ENCODE measurements around the gene LIMS2.

LIMS2 gene

DNA sequence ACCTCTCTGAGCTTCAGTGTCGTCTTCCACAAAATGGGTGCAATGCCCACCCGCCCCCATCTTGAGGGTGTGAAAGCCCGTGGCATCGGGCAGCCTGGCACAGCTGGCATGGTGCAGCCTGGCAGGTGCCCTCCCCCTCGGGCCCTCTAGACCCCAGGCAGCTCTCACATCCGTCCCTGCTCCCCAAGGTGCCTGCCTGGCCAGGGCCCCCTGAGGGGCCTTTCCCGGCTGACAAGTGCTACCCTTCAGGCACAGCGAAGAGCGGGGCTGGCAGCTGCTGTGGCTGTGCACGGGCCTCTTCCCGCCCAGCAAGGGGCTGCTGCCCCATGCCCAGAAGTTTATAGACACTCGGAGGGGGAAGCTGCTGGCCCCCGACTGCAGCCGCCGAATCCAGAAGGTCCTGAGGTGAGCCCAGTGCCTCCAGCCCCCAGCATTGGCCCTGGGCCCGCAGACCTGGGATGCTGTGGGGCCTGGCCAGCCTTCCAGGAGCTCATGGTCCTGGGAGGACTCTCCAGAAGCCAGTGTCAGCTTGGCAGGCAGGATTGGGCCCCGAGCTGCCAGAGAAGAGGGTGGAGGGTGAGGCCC, 43.2 kb downstream of the LIMS2 start:
- no peak for DNase-seq

DNA sequence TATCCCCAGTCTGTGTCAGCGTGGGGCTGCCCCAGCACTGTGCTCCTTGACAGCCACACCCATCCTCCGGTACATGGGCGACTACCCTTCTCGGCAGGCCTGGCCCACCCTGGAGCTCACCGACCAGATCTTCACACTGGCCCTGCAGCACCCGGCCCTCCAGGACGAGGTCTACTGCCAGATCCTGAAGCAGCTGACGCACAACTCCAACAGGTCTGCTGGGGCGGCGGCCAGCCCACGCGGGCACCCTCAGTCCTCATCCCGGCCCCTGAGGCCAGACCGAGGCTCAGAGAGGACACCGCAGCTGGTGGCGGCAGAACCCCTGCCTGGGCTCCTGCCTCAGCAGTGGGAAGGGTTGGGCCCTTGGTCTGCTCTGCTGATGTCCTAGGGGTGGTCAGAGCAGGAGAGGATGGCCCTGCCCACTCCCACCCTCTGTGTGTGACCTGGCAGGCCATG, 43.8 kb downstream of the LIMS2 start:
- DNase-seq: no peak

DNA sequence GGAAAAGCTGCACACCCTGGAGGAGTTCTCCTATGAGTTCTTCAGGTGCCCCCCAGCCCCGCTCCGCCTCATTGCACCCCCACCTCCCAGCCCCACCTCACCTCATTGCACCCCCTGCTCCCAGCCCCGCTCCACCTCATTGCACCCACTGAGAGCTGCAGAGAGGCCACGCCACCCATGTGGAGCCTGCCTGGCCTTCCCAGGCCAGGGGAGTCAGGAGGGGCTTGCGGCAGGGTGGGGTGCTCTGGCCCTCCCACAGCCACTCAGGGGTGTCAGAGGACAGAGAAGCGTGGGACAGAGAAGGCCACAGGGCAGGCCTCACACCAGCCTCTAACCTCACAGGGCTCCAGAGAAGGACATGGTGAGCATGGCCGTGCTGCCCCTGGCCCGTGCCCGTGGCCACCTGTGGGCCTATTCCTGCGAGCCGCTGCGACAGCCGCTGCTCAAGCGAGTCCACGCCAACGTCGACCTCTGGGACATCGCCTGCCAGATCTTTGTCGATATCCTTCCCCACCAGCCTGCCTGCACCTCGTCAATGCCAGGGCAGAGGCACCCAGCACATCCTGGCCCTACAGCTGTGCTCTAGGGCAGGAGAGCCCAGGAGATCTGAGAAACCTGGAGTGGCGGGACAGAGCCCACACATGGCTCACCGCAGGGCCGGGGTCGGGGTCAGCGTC, 44.3 kb downstream of the LIMS2 start:
- no peak for DNase-seq

DNA sequence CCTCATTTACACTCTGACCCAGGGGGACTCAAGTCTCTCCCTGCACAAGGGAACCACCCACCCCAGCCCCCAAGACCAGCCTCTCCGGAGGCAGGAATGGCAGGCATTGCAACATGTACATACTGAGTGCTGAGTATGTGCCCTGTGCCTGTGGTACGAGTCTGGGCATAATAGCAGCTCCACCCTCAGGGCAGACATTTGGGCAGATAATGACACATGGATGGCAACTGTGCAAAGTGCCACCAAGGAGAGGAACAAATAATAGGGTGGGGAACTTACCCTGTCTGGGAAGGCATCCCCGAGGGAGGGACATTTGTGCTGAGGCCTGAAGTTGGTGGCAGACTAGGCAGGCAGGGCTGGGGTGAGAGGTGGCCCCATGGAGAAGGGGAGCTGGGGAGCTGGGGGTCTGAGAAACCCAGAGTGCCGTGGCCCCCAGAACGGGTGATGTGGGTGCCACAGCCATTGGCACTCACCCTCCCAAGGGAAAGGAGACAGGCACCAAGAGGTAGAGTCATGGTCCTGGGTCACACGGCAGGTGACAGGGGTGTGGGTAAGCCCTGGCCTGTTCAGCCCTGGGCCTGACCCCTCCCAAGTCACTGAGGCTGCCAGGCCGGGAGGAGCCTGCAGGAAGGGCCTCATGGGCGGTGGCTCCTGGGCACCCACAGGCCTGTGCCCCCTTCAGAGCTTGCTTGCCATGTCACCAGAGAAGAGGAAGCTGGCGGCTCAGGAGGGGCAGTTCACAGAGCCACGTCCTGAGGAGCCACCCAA, 45.0 kb downstream of the LIMS2 start:
- no peak for DNase-seq

DNA sequence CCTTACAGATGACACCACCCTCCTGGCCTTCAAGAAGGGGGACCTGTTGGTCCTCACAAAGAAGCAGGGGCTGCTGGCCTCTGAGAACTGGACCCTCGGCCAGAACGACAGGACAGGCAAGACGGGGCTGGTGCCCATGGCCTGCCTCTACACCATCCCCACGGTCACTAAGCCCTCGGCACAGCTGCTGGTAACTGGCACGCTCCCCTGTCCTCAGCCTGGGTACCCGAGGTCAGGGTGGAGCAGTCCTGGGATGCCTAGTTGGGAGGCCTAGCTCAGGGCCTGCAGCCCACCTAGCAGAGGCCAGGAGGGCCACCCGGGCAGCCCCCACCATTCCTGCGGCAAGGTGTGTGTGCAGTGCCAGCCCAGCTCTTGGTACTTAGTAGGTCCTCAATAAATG, 45.7 kb downstream of the LIMS2 start:
- DNase-seq: no peak

DNA sequence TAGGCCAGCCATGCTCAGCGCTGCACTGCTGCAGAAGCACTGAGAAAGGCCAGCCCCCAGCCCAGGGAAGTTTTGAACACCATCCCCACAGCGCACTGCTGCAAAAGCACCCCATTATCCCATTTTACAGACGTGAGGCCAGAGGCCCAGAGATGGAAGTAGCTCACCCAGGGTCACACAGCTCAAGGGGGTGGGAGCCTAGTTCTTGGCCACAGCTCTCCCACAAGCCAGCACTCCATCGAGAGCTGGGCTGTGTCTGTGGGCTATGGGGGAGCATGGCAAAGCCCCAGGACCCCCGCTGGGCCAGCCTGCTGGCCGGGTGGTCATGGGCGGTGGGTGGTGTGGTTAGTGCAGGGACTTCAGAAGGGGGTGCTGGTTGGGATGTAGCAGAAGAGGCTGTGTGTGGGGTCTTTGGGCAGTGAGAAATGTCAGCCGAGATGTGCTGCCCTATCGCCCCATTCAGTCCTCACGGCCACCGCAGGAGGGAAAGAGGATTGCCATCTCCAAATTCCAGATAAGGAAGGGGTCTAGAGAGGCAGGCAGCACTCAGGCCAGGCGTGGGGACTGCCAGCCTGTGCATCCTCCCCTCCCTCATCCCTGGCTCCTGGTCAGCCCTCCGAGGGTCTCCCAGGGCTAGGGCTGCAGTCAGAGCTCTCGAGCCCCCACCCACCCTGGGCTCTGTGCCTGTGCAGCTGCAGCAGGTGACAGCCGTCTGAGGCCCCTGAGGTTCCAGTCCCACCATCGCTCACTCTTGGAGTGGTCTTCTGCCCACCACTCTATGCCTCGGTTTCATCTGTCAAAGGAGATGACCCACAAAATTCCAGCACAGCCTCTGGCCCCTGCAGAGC, 46.3 kb downstream of the LIMS2 start:
- no peak for DNase-seq

DNA sequence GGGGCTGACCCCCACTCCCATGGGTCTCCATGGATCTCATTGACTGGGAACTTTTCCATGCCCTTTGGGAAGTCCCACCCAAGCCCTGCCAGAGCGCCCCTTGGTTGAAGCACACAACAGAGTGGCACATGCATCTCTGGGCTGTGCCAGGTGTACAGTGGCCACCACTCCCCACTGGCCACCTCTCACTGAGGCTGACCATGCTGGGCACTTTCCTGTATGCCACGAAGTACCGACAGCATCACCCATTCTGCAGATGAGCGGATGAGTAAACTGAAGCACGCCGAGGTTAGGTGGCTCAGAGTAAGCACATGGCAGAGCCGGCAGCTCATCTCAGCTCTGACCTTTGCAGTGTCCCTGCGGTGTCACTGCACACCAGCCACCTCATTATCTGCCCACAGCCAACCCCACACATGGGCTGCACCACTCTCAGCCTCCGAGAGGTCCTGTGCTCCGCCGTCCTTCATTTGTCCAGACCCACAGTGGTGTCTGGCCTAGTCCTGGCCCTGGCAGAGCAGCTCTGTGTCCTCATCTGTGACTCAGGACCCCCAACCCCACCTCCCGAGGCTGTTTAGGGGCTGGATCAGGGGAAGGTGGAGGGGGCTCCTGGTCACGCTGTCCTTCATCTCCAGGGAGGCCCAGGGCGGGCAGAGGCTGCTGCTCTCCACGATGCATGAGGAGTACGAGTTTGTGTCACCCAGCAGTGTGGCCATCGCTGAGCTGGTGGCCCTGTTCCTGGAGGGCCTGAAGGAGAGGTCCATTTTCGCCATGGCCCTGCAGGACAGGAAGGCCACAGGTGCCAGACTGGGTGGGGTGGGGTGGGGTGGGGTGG, 47.4 kb downstream of the LIMS2 start:
- DNase-seq: no peak

DNA sequence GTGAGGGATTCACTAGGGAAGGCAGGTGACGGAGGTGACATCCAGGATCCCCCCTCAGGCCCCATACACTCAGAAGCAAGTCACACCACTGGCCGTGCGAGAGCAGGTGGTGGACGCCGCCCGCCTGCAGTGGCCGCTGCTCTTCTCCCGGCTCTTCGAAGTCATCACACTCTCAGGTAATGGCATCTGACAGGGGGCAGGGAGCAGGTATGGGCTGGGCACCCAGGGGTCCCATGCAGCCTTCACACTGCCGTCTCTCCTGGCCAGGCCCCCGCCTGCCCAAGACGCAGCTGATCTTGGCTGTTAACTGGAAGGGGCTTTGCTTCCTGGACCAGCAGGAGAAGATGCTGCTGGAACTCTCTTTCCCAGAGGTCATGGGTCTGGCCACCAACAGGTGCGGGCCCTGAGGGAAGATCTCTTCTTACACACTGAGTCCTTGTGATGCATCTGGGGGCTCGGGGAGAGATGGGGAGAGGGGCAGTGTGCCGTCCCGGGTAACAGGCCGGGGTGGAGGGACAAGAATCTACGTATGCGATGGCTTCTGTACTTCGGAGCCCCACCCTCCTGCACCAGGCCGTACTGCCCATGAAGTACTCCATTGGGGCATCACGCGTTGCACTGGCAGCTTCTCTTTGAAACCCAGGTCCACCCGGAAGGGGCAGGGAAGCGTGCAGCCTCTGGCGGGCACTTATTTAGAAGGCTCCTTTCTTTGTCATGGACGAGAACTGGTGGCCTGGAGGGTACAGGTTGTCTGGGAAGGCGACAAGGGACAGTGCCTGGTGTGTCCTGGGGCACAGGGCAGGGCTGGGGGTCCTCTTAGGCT, 48.2 kb downstream of the LIMS2 start:
- DNase-seq: no peak

DNA sequence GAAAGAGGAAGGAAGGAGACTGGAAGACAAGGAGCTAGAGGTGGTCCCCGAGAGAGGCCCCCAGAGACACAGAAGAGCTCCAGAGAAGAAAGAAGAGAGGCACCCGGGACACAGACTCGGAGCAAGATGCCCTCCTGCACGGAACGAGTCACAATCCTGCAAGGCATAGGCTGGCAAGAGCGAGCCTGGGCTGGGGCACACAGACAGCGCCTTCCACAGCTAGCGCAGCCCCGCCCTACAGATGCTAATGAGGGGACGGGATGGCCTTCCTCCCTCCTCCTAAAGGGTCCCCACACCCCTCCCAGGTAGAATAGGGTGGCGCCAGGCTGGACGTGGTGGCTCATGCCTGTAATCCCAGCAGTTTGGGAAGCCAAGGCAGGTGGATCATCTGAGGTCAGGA, 49.2 kb downstream of the LIMS2 start:
- DNase-seq: no peak

DNA sequence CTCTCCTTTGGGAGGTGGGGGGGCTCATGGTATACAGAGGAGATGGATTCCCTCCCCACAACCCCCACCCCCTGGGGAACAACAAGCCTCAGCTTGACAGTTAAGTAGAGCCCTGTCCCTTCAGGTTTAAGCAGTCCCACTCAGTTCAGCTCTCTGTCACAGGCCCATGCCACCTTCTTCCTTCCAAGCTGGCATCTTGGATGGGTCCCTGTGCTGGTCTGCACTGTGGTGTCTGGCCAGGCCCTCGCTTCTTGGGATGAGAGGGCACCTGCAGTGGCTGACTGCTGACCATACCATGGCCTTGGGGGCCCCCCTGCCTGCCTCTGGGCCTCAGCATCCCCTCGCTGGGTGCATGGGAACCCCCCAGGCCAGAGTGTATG, 49.8 kb downstream of the LIMS2 start:
- DNase-seq: no peak

DNA sequence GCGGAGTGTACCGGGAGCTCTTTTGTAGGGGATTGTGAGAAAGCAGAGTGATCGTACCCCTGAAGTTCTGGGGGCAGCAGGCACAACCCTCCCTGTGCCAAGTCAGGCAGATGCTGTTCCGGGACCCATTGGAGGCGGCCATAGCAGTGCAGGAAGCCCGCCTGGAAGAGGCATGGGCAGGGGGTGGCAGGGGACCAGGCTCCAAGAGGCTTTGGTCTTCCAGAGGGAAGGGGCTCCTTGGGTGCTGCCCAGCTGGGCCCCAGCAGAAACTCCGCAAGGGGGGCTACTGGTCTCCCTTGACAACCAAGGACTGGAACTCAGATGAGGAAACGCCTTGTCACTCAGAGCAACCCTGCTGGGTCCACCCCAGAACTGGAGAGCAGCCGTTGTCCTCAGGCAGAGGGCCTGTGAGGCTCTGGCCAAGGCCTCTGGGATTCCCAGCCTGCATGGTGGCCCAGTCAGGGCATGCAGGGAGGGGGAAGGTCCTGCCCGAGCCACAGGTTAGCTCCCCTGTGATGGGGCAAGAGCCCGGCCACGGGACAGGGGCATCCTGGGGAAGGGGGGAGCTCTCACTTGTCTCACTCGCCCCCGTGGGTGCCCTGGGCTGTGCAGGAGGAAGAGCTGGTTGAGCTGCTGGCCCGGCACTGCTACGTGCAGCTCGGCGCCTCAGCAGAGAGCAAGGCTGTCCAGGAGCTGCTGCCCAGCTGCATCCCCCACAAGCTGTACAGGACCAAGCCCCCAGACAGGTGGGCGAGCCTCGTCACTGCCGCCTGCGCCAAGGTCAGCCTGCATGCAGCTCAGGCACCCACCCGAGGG, 50.4 kb downstream of the LIMS2 start:
- no peak for DNase-seq

DNA sequence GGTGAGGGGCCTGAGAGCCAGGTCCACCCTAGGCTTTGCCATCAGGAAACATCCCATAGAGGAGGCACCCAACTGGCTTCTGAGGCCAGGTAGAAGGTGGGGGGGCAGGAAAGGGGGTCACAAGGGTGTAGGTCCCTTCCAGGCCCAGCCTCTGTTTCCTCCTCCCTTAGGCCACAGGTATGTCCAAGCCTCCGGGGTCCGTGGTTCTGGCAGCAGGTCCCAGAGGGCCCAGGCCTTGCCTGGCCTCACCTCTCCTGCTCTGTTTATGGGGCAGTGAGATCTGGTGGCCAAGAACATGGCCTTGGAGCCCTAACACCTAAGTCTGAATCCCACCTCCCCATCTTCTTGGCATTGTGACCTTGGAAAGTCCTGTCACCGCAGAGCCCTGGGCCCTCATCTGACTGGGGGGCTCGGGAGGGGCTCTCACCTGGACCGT, 51.0 kb downstream of the LIMS2 start:
- DNase-seq: no peak

DNA sequence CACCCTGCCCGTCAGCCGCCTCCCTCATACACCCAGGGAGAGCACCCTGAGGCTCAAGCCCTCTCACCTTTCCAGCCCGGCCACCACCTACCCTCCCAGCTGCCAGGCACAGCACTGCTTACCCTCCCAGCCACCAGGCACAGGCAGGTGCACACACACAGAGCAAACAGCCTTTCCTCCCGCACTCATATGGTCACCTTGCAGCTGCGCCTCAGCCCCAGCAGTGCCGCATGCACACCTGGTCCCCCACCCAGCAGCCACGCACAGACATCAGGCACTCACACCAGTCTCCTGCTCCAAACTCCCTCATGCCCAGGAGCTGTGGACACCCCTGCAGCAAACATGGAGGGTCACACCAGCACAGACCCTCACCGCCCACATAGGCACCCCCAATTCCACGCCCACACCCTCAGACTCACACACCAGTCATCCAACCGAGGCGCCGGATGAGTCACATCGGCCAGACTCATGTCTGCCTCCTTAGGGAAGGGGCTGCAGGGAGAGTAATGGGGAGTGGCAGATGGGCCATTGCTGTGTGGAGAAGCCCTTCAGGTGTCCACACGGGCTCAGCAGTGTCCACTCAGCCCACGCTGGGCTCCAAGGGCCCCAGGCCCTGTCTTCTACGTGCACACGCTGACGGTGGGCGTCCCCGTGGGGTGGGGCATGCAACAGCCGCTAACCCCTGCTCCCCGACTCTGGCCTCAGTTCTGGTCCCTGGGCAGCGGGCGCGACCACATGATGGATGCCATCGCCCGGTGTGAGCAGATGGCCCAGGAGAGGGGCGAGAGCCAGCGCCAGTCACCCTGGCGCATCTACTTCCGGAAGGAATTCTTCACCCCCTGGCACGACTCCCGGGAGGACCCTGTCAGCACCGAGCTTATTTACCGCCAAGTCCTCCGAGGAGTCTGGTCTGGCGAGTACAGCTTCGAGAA, 51.7 kb downstream of the LIMS2 start:
- no peak for DNase-seq

DNA sequence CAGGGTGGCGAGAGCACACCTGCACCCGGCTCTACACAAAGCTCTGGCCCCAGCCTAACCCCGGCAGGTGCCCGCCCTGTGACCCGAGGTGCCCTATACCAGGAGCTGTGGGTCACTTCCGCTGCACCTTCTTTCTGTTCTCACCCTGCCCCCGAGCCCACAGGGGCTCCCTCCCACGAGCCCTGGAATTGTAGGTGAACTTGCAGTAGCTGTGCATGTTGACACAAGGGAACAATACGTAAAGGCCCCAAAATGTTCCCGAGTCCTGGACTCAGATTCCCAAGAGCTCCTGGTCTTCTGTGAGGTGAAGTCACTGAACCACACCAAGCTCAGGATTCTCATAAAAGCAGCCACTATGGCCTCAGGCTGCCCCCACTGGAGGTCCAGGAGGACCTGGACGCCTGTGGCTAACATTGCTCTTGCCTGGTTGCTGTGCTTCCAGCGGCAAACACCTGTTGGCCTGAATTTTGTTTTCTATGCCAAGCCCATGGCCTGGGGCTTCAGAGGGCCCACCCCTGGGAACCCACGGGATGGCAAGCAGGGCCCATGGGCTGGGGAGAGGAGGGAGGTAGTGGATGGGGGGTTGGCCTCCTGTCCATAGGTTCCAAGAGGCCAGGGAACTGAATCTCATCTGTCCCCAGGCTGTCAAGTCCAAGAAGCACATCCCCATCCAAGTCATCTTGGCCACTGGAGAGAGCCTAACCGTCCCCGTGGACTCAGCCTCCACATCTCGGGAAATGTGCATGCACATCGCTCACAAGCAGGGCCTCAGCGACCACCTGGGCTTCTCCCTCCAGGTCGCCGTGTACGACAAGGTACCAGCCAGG, 52.6 kb downstream of the LIMS2 start:
- no peak for DNase-seq

DNA sequence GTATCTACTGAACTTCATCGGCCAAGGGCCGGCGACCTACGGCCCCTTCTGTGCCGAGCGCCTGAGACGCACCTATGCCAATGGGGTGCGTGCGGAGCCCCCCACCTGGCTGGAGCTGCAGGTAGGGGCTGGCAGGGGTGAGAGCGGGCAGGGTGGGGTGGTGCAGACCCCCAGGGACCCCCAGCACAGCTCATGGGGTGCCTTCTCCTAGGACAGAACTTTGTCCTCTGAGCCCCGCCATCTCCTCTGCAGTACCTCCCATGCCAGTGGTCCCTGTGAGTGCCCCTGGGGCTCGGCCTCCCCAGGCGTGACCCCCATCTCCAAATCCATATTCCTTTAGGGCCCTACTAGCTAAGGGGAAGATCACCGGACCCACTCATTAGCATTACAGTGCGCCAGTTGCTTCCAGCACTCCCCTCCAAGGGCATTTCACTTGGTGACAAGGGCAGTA, 53.3 kb downstream of the LIMS2 start:
- no peak for DNase-seq

DNA sequence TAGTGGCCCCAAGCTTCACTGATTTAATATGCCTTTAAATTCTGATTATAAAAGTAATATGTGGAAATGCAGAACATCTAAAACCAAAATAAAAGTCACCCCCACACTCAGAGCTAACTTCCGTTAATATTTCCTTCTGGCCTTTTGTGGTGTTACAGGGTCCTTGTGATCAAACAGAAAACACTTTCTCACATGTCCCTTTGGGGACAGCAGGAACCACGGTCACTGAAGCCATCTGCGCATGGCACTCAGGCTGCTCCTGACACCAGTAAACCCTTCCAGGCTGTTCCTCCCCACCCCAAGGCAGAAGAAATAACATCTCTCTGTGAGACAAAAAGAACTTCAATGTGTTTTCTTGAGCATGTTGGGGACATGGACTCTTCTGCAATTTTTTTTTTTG, 54.5 kb downstream of the LIMS2 start:
- DNase-seq: no peak

DNA sequence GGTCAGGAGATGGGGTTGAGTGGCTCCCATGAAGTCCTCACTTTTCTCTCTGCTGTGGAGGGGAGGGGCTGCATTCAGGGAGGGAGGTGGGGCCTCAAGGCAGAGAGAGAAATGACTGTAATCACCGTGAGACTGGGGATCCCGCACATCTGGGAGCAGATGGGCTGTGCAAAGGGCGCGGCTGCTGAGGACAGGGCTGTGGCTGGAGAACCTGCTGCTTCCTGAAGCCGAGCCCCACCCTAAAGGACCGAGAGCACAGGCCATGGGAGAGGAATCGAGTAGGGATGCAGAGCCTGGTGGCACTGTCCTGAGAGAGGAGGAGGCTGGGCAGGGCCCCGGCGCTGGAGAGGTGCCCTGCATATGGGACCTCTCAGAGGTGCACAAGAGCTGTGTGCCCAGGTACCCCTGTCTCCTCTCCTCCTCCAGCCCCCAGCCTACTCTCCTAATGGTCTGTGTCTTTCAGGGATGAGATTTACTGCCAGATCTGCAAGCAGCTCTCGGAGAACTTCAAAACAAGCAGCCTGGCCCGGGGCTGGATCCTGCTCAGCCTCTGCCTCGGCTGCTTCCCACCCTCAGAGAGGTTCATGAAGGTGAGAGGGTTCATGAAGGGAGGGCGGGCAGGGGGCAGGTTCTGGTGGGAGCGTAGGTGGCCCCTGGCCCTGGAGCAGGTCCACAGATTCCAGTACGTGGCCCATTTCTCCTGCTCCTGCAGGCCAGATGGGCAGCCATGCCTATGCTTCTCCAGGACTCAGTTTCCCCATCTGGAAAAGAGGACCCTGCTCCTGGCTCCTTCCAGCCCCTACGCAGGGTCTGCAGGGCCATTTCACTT, 55.2 kb downstream of the LIMS2 start:
- no peak for DNase-seq

Measured in NCI-H1048 (cell line).